Naive thymus-derived CD8-positive, alpha-beta T cell (primary cell): ENCODE measurements around the gene KRIT1. TPM values are rescaled to one million over a fixed set of nuclear protein-coding genes. Genes with fewer than 3 reads are reported as not detected.
"Not testable (repeated sequence)": the region's sequence is repeated elsewhere in the genome, so short reads cannot be mapped to it uniquely, and the experiment has no call there.

ENCODE experiments used
- ATAC-seq, 2 donors: fragments of 150-1000 bp; cut with Tn5 transposase in 1 of 2; sonication (Bioruptor Pico), chemical (Tn5 transposase) in 1 of 2; 1 replicate in 1 of 2; 2 replicates in 1 of 2; pipeline ENCODE4 v1.10.0; 2021; ENCODE audit warnings: mild to moderate bottlenecking in 2 of 2, moderate library complexity in 2 of 2
- POLR2A ChIA-PET: fragments of 350-600 bp; sonication (Branson Sonifier 250); formaldehyde crosslinking; loops from one replicate; lab custom pipeline; 2021; ENCODE audit warnings: antibody characterized with exemption; lab: Charles Lee
- DNase-seq, 10 donors: peaks; one replicate each; pipeline versions ENCODE4 v3.0.0 to v3.0.0-alpha.2; 2020 to 2022
- H3K27ac Mint-ChIP-seq, 10 donors: one replicate each; pipeline ENCODE4 v1.8.0; 2020 to 2022; ENCODE audit warnings: mild to moderate bottlenecking in 10 of 10, mixed read lengths in 10 of 10, moderate library complexity in 4 of 10, inconsistent platforms in 1 of 10
- H3K27me3 Mint-ChIP-seq, 5 donors: one replicate each; pipeline ENCODE4 v1.8.0; 2021 to 2022; ENCODE audit warnings: mixed read lengths in 5 of 5
- H3K36me3 Mint-ChIP-seq, 3 donors: one replicate each; pipeline ENCODE4 v1.8.0; 2020 to 2022; ENCODE audit warnings: mixed read lengths in 3 of 3, mild to moderate bottlenecking in 2 of 3, inconsistent platforms in 1 of 3
- H3K4me1 Mint-ChIP-seq, 4 donors: one replicate each; pipeline ENCODE4 v1.8.0; 2021 to 2022; ENCODE audit warnings: mixed read lengths in 4 of 4
- H3K4me3 Mint-ChIP-seq, 10 donors: one replicate each; pipeline ENCODE4 v1.8.0; 2020 to 2022; ENCODE audit warnings: mild to moderate bottlenecking in 10 of 10, mixed read lengths in 10 of 10, moderate library complexity in 6 of 10, inconsistent platforms in 1 of 10
- H3K9me3 Mint-ChIP-seq, 9 donors: one replicate each; pipeline ENCODE4 v1.8.0; 2020 to 2022; ENCODE audit warnings: mixed read lengths in 9 of 9, mild to moderate bottlenecking in 3 of 9, inconsistent platforms in 1 of 9, moderate library complexity in 1 of 9
- polyA plus RNA-seq, 3 donors: library from polyadenylated mRNA; unstranded; fragments of 300-500 nt; fragmentation: Illumina TruSeq; gene quantifications; one replicate each; pipeline ENCODE4 v1.2.3, GENCODE V29; 2021
- total RNA-seq, 8 experiments: library from RNA in 2 of 8; stranded (reverse) in 2 of 8; gene quantifications; one replicate each; pipeline ENCODE4 v1.2.3 and lab custom pipeline; 2021 to 2026

Gene KRIT1
- total and polyA plus RNA-seq, 5 experiments from 2014 or later: 11.2 to 67.8 (median 20.1) TPM

DNA sequence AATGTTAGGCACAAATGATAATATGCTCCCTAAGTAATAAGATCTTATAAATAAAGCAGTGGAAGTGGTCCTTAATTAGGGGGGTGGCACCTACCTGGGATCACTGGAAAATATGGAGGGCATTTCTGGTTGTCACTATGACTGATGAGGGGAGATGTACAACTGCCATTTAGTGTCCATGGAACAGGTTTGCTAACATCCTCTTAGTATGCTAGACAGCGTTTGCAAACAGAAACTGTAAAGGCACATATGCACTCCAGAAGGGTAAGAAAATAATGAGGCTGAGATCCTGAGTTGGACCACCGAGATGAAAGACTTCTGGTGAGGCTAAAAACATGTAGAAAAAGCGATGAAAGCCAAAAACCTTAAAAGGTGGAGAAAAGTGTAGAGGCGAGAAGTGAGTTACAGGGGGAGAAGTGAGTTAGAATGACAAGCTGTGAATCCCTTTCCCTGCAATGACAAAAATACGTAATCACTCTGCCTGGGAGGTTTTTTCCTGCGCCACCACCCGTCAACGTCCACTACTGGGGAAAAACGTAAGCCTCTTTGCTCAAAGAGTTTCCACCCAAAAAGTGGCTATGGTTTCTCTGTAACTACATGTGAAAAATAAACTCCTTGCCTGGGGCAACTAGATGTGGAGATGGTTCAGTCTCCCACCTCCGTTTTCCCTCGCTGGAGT, 767 bp downstream of the KRIT1 start:
- Mint-ChIP-seq H3K27ac (peak overlapping the region; percentile 98 to 100 (median 99)), H3K4me3 (peak overlapping the region; percentile 93 to 99 (median 98)), H3K4me1 (peaks cover 20 to 56% (median 45%) of the 10 kb centered on the region in 4 donors), H3K9me3 (no peaks in the 10 kb centered on the region), H3K27me3 (no peaks in the 10 kb centered on the region), H3K36me3 (peaks cover 0 to 24% (median 6%) of the 10 kb centered on the region in 3 donors)
- DNase-seq (peak in 4 of 10 donors; percentile 1 to 26 (median 23)), ATAC-seq (peak; percentile 3 to 14)
- POLR2A ChIA-PET: interaction anchor here (0.9 to 3.5 kb wide), 8 partner anchors 66 to 365 kb away, joined by 3 to 27 read pairs (median 6); partner anchors contain the start of genes AKAP9, CYP51A1, GATAD1 and LRRD1

DNA sequence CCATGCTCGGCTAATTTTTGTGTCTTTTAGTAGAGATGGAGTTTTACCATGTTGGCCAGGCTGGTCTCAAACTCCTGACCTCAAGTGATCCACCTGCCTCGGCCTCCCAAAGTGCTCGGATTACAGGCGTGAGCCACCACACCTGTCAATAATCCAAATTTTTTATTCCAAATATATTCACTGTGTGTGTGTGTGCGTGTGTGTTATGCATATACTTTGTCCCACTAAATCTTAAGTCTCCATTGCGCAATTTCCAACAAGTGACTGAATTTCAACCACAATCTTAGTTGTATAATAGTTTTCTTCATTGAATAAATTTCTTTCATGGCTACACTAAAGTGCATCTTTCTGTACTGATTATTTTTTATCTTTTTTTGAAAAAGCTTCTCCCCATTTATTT, 2.7 kb downstream of the KRIT1 start:
- POLR2A ChIA-PET: no interaction called here
- peaks cover 18 to 48% (median 40%) of the 10 kb centered on the region in 4 donors for H3K4me1 Mint-ChIP-seq
- ATAC-seq (no peak), DNase-seq (no peak)
- H3K4me3 Mint-ChIP-seq: peak overlapping the region in 4 of 10 donors; percentile 11 to 45 (median 13)
- H3K27me3 Mint-ChIP-seq: no peaks in the 10 kb centered on the region
- H3K36me3 Mint-ChIP-seq: peaks cover 0 to 42% (median 13%) of the 10 kb centered on the region in 3 donors
- no peaks in the 10 kb centered on the region for H3K9me3 Mint-ChIP-seq
- H3K27ac Mint-ChIP-seq: peak overlapping the region in 1 of 10 donors; percentile 6

DNA sequence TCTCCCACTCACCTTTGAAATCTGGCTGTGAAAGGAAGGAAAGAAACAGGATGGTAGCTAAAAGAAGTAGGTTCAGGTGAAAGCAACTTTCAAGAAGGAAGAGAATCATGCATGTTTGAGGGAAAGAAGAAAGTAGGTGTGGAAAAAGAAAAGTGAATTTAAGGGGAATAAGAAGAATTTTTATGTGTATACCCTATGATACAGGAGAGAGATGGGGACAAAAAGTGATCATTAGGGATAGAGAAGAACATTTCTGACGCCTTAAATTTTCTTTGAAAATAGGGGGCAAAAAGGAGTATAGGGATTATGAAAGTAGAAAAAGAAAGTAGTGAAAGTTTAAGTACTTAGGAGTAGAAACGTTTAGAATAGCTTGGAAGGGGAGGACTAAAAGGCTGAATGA, 15.2 kb downstream of the KRIT1 start:
- DNase-seq: no peak
- H3K36me3 Mint-ChIP-seq: peaks cover 24 to 86% (median 56%) of the 10 kb centered on the region in 3 donors
- H3K27ac Mint-ChIP-seq: peak overlapping the region in 6 of 10 donors; percentile 1 to 44 (median 20)
- POLR2A ChIA-PET: no interaction called here
- peaks cover 0 to 7% (median under 1%) of the 10 kb centered on the region in 4 donors for H3K4me1 Mint-ChIP-seq
- peaks cover 0 to 5% (median 0%) of the 10 kb centered on the region in 9 donors for H3K9me3 Mint-ChIP-seq
- H3K4me3 Mint-ChIP-seq: no peak overlapping the region
- no peak for ATAC-seq
- no peaks in the 10 kb centered on the region for H3K27me3 Mint-ChIP-seq

DNA sequence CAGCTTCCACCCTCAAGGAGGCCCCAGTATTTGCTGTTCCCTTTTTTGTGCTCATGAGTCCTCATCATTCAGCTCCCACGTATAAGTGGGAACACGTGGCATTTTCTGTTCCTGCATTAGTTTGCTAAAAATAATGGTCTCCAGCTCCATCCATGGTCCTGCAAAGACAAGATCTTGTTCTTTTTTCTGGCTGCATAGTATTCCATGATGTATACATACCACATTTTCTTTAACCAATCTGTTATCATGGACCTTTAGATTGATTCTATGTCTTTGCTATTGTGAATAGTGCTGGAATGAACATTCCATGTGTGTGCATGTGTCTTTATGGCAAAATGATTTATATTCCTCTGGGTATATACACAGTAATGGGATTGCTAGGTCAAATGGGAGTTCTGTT, 17.0 kb downstream of the KRIT1 start:
- H3K36me3 Mint-ChIP-seq: peaks cover 24 to 84% (median 57%) of the 10 kb centered on the region in 3 donors
- peaks cover 0 to 7% (median under 1%) of the 10 kb centered on the region in 4 donors for H3K4me1 Mint-ChIP-seq
- H3K4me3 Mint-ChIP-seq: no peak overlapping the region
- H3K27me3 Mint-ChIP-seq: no peaks in the 10 kb centered on the region
- DNase-seq: no peak
- ATAC-seq: no peak
- peak overlapping the region in 1 of 10 donors; percentile 58 for H3K27ac Mint-ChIP-seq
- peaks cover 0 to 5% (median 0%) of the 10 kb centered on the region in 9 donors for H3K9me3 Mint-ChIP-seq
- POLR2A ChIA-PET: no interaction called here

DNA sequence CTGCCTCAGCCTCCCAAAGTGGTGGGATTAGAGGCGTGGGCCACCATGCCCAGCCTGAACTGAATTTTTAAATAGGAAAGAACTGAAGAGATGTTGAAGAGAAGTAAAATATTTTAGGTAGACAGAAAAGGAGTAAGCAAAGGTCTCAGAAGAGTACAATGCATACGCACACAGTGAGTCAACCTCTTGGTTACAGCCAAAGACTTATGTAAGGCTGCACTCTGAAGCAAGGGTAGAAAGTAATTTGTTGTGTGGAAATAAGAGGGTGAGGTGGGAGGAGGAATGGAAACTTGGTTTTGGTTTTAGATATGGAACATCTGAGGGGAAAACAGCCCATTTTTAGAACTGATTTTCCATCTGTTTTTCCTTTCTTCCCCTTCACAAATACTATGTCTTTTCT, 17.6 kb downstream of the KRIT1 start:
- POLR2A ChIA-PET: no interaction called here
- H3K9me3 Mint-ChIP-seq: peaks cover 0 to 5% (median 0%) of the 10 kb centered on the region in 9 donors
- peaks cover 24 to 82% (median 56%) of the 10 kb centered on the region in 3 donors for H3K36me3 Mint-ChIP-seq
- ATAC-seq (no peak), DNase-seq (no peak)
- peaks cover 0 to 7% (median under 1%) of the 10 kb centered on the region in 4 donors for H3K4me1 Mint-ChIP-seq
- no peaks in the 10 kb centered on the region for H3K27me3 Mint-ChIP-seq
- H3K4me3 Mint-ChIP-seq: no peak overlapping the region
- H3K27ac Mint-ChIP-seq: peak overlapping the region in 2 of 10 donors; percentile 41 to 58

DNA sequence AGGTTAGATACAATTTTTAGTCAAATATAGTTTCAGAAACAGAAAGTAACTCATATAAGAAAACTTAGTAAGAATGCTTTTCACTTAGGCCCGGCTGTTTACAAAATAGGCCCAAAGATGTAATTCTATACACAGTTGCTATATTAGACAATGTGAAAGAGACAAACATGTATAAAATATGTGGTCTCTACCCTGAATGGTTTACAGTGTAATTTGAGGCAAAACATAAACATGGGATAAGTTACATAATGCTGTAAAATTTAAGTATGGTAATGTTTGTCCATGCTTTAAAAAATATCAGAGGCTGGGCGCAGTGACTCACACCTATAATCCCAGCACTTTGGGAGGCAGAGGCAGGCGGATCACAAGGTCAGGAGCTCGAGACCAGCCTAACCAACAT, 18.7 kb downstream of the KRIT1 start:
- Mint-ChIP-seq H3K4me1 (peaks cover 0 to 7% (median under 1%) of the 10 kb centered on the region in 4 donors), H3K4me3 (no peak overlapping the region), H3K36me3 (peaks cover 24 to 75% (median 49%) of the 10 kb centered on the region in 3 donors), H3K9me3 (peaks cover 0 to 5% (median 0%) of the 10 kb centered on the region in 9 donors), H3K27ac (peak overlapping the region in 4 of 10 donors; percentile 1 to 48 (median 25)), H3K27me3 (no peaks in the 10 kb centered on the region)
- POLR2A ChIA-PET: no interaction called here
- DNase-seq (no peak), ATAC-seq (no peak)

DNA sequence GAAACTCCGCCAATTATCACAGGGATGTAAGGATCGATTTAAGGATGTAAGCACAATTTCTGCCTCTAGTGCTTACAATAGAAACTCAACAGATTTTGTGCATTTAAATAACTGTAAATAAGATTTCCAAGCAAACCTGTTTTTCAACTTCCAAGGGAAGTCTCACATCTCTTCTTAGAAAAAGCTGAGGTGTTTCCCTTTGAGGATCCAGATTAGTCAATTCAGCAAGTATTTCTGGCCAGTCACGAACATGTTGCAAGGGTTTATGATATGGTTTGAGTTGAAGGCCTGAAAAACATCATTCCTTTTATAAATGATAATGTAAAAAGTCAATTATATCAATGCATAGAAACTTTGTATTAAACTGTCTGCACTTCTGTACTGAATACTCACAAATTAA, 23.9 kb downstream of the KRIT1 start:
- Mint-ChIP-seq H3K4me3 (no peak overlapping the region), H3K27me3 (no peaks in the 10 kb centered on the region), H3K9me3 (no peaks in the 10 kb centered on the region), H3K4me1 (no peaks in the 10 kb centered on the region), H3K27ac (no peak overlapping the region), H3K36me3 (peaks cover 10 to 82% (median 47%) of the 10 kb centered on the region in 3 donors)
- POLR2A ChIA-PET: no interaction called here
- DNase-seq: no peak
- ATAC-seq: no peak

DNA sequence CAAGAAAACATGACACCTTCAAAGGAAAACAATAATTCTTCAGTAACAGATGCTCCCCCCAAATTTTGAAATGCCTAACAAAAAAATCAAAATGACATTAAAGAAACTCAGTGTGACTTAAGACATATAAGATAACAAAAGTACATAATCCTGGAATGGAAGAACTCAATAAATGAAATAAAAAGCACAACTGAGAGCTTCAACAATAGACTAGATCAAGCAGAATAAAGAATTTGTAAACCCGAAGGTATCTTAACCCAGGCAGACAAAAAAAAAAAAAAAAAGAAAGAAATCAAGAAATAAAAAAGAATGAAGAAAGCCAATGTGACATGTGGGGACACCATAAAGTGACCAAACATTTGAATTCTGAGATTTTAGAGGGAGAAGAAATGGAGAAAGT, 39.0 kb downstream of the KRIT1 start:
- Mint-ChIP-seq H3K9me3 (peaks cover 10 to 29% (median 19%) of the 10 kb centered on the region in 9 donors), H3K27ac (peak overlapping the region in 1 of 10 donors; percentile 9), H3K36me3 (peaks cover 40 to 89% (median 74%) of the 10 kb centered on the region in 3 donors), H3K27me3 (no peaks in the 10 kb centered on the region), H3K4me3 (peak overlapping the region in 1 of 10 donors; percentile 24), H3K4me1 (peaks cover 8 to 18% (median 17%) of the 10 kb centered on the region in 4 donors)
- DNase-seq: no peak
- POLR2A ChIA-PET: interaction anchor here (0.7 kb wide), 1 partner anchor 209 kb away, joined by 4 read pairs; no protein-coding TSS in a partner anchor
- no peak for ATAC-seq

DNA sequence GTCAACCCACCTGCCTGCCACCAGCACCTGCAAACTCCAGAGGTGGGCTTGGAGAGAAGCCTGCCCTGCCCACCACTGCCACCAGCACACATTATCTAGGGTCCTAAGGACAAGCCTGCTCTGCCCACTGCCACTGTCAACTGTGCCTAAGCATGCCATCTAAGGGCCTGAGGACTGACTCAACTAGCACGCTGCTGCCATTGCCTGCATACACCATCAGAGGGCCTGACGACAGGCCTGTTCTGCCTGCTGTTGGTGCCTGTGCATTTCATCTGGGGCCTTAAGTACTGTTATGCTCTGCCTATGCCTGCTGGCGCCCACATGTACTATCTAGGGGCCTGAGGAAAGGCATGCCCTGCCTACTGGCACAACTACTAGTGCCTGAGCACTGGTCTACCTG, 39.7 kb downstream of the KRIT1 start:
- Mint-ChIP-seq H3K27me3 (no peaks in the 10 kb centered on the region), H3K27ac (no peak overlapping the region), H3K4me3 (no peak overlapping the region), H3K9me3 (peaks cover 10 to 29% (median 18%) of the 10 kb centered on the region in 9 donors), H3K4me1 (peaks cover 8 to 17% (median 16%) of the 10 kb centered on the region in 4 donors), H3K36me3 (peaks cover 35 to 88% (median 71%) of the 10 kb centered on the region in 3 donors)
- POLR2A ChIA-PET: no interaction called here
- DNase-seq (no peak), ATAC-seq (no peak)

DNA sequence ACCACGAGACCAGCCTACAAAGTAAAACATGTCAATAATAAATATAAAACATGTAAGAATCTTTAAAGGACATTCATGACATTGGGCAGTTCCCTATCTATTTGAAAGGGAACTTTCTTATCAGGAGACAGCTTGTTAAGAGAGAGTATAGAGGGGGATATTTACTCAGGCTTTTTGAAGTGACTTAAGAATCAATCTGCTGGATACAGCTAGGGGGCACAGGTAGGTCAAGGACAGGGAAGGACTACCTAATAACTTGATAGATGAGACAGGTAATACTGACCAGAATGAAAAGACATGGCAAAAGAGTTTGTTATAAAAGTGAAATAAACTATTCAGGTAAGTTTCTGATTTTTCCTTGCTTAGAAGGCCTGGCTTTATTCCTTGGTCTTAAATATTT, 44.9 kb downstream of the KRIT1 start:
- ATAC-seq: no peak
- H3K4me1 Mint-ChIP-seq: peaks cover 0 to 8% (median 2%) of the 10 kb centered on the region in 4 donors
- POLR2A ChIA-PET: no interaction called here
- no peaks in the 10 kb centered on the region for H3K27me3 Mint-ChIP-seq
- peak overlapping the region in 1 of 10 donors; percentile 22 for H3K27ac Mint-ChIP-seq
- H3K9me3 Mint-ChIP-seq: peaks cover 0 to 2% (median 0%) of the 10 kb centered on the region in 9 donors
- no peak for DNase-seq
- H3K4me3 Mint-ChIP-seq: no peak overlapping the region
- H3K36me3 Mint-ChIP-seq: peaks cover 6 to 71% (median 46%) of the 10 kb centered on the region in 3 donors

DNA sequence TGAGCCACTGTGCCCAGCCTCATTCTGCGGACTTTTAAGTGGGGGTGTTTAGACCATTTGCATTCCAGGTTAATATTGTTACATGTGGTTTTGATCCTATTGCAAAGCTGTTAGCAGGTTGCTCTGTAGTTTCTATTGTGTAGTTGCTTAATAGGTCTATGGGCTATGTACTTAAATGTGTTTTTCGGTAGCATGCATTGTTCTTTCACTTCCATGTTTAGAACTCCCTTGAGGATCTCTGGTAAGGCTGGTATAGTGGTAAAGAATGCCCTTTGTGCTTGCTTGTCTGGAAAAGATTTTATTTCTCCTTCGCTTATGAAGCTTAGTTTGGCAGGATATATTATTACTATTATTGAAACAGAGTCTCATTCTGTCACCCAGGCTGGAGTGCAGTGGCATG, 53.4 kb downstream of the KRIT1 start:
- H3K9me3 Mint-ChIP-seq: peaks cover 4 to 47% (median 35%) of the 10 kb centered on the region in 9 donors
- no peak overlapping the region for H3K4me3 Mint-ChIP-seq
- POLR2A ChIA-PET: interaction anchor here (1.4 kb wide), 1 partner anchor 11 kb away, joined by 3 read pairs; no protein-coding TSS in a partner anchor
- DNase-seq (no peak), ATAC-seq (no peak)
- H3K4me1 Mint-ChIP-seq: no peaks in the 10 kb centered on the region
- H3K27ac Mint-ChIP-seq: peak overlapping the region in 1 of 10 donors; percentile 32
- peaks cover 26 to 38% (median 35%) of the 10 kb centered on the region in 3 donors for H3K36me3 Mint-ChIP-seq
- H3K27me3 Mint-ChIP-seq: no peaks in the 10 kb centered on the region

DNA sequence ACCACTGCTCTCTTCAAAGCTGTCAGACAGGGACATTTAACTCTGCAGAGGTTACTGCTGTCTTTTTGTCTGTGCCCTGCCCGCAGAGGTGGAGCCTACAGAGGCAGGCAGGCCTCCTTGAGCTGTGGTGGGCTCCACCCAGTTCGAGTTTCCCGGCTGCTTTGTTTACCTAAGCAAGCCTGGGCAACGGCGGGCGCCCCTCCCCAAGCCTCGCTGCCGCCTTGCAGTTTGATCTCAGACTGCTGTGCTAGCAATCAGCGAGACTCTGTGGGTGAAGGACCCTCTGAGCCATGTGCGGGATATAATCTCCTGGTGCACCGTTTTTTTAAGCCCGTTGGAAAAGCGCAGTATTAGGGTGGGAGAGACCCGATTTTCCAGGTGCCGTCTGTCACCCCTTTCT, 56.5 kb downstream of the KRIT1 start:
- peaks cover 11 to 21% (median 18%) of the 10 kb centered on the region in 3 donors for H3K36me3 Mint-ChIP-seq
- H3K4me3 Mint-ChIP-seq, DNase-seq, POLR2A ChIA-PET, H3K27ac Mint-ChIP-seq, H3K27me3 Mint-ChIP-seq, ATAC-seq, H3K4me1 Mint-ChIP-seq: not testable (repeated sequence)
- H3K9me3 Mint-ChIP-seq: peaks cover 4 to 52% (median 30%) of the 10 kb centered on the region in 9 donors

DNA sequence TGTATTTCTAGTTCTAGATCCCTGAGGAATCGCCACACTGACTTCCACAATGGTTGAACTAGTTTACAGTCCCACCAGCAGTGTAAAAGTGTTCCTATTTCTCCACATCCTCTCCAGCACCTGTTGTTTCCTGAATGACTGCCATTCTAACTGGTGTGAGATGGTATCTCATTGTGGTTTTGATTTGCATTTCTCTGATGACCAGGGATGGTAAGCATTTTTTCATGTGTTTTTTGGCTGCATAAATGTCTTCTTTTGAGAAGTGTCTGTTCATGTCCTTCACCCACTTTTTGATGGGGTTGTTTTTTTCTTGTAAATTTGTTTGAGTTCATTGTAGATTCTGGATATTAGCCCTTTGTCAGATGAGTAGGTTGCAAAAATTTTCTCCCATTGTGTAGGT, 61.4 kb downstream of the KRIT1 start:
- H3K4me1 Mint-ChIP-seq, H3K27ac Mint-ChIP-seq, H3K4me3 Mint-ChIP-seq, H3K27me3 Mint-ChIP-seq, H3K36me3 Mint-ChIP-seq, DNase-seq, ATAC-seq, POLR2A ChIA-PET: not testable (repeated sequence)
- peaks cover 0 to 18% (median 8%) of the 10 kb centered on the region in 9 donors for H3K9me3 Mint-ChIP-seq
